HG03432 (cell line): Measurements from ENCODE around the gene APPBP2.
"Not testable (repeated sequence)": the region's sequence is repeated elsewhere in the genome, so short reads cannot be mapped to it uniquely, and the experiment has no call there.

Experiments used
- ATAC-seq: cut with Tn5 transposase; IDR thresholded peaks from one replicate; pipeline ENCODE4 v1.9.1; 2021; ENCODE audit warnings: mild to moderate bottlenecking, moderate library complexity; ENCODE audit not compliant: unreplicated experiment

APPBP2 gene

DNA sequence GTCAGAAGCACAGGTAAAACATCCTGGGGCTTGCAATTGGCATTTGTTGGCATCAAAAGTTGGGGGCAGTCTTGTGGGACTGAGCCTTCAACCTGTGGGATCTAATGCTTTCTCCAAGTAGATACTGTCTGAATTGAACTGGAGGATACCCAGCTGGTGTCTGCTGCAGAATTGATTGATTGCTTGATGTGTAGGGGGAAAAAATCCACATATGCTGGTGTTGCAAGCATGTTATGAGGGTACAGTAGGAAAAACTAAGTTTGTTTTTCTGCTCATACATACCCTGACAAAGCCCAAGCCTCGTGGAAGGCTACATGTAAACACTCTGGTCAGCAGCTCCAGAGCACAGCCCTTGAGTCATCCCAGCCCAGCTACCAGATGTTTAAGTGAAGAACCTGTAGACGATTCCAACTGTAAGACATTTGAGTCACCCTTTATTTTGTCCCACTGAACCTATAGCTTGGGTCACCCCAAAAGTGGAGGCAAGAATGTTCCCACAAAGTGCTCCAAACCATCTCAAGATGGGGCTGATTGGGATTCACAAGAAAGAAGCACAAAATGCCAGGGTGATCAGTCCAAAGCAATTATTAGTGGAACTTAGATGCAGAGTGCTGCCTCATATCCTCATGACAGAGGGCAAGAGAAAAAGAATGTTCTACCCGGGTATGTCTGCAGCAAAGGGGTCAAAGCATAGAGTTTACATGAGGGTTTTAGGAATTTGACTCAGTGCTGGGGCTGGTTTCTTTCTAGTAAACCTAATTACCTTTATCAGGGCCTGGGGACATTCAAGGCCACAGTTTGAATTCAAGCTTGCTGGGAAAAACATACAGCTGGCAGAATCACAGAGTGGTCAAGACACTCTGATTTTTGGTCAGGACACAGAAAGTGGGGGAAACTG lies 9.6 kb upstream of the APPBP2 start:
- ATAC-seq: no peak

DNA sequence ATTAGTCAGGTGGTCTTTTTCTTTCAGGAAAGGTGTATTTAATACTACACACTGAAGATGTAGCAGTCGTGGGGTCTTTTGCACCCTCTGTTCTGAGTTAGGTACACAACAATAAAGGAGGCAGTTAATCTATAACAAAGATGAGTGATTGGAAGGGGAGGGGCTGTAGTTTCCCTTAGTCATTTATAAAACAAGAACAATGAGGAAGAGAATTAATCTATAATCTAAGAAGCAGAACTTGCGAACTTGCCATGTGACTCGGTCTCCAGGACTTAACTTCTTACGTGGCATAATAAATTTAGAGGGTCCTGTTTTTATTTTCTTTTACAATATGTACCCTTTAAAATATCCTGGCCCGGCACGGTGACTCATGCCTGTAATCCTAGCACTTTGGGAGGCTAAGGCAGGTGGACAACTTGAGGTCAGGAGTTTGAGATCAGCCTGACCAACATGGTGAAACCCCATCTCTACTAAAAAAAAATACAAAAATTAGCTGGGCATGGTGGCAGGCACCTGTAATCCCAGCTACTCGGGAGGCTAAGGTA lies 8.6 kb upstream of the APPBP2 start:
- no peak for ATAC-seq

DNA sequence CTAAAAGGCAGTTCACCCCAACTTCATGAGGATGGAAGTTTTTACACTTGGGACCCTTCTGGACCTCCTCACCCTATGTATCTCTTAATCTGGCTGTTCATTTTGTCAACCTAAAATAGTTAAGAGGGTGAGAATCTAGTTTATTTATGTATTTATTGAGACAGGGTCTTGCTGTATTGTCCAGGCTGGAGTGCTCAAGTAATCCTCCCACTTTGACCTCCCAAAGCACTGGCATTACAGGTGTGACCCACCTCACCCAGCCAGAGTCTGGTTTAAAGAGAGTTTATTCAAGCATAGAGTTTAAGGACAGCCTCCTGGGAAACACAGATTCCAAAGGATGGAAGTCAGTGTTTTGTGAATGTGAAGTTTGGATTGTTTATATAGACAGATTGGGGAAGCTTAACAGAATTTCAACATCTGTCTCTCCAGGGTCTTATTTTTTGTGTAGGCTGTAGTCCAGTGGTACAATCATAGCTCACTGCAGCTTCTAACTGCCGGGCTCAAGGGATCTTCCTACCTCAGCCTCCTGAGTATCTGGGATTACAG lies 8.0 kb upstream of the APPBP2 start:
- no peak for ATAC-seq

DNA sequence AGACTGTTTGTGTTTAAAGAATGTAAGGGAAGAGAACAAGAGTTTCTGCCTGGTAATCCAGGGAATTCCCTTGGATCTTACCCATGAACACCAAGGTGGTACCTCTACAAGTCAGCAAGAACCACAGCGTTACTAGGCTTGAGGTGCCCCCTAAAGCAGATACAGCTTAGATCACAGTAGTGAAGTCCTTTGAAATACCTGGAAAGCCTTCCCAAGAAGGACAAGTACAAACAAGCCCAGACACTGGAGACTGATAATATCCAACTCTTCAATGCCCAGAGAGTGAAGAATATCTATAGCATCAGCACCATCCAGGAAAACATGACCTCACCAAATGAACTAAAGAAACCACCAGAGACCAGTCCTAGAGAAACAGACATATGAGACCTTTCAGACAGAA lies 3.8 kb upstream of the APPBP2 start:
- no peak for ATAC-seq

DNA sequence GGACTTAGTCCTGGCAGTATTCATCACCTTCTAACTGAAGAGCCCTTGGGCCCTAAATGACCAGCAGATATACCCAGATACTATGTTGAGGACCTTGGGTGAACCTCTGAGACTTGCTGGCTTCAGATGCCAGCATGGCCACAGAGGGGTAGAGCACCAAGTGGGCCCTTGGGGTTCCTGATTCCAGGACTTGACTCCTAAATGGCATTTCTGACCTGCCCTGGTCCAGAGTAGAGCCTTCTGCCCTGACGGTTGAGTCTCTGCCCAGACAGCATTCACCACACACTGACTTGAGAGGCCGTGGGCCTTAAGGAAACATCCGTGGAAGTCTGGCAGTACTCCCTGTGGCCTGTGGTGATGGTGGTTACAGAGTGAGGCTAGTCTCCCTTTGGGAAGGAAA lies 2.8 kb upstream of the APPBP2 start:
- ATAC-seq: no peak

DNA sequence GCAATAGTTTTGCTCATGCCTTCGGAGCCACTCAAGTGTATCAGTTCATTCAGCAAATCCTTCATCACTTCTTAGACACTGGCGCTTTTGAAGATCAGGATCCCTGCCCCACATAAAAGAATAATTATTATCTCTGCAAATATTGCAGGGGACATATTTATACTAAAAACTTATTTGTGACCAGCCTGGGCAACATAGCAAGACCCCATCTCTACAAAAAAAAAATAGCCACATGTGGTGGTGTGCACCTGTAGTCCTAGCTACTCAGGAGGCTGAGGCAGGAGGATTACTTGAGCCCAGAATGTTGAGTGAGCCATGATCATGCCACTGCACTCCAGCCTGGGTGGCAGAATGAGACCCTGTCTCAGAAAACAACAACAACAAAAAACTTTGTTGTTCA lies 1.7 kb upstream of the APPBP2 start:
- no peak for ATAC-seq

DNA sequence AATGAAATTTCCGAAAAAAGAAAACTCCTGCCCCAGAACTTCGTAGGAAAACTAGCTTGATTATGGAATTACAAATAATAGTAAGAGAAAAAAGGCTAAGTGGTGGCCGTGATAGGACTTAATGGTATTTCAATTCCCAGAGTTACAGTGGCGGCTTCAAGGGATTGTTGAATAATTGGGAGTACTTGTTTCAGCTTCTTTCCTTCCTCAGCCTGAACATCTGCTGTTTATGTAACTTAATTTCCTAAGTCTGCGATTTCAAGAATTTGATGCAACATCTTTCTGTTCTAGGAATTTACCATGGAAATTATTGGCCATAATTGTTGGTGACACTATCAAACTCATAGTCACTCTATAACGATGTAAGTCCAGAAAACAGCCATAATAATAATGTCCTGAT lies 684 bp upstream of the APPBP2 start:
- ATAC-seq: no peak

DNA sequence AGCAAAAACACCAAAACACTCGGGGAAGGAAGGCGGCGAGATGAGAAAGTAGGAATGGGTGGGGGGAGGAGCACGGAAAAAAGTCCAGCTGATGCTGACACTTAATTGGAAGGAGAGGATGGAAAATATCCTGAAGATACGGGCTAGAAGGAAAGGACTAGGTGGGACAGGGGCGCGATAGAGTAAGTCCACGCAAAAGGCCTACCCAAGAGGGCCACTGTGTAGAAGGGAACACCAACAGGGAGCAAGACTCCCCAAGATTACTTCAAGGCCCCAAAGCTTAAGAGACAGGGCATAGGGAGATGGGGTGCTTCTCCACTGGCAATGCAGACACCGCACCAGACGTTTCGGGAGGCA lies 736 bp downstream of the APPBP2 start:
- ATAC-seq: no peak

DNA sequence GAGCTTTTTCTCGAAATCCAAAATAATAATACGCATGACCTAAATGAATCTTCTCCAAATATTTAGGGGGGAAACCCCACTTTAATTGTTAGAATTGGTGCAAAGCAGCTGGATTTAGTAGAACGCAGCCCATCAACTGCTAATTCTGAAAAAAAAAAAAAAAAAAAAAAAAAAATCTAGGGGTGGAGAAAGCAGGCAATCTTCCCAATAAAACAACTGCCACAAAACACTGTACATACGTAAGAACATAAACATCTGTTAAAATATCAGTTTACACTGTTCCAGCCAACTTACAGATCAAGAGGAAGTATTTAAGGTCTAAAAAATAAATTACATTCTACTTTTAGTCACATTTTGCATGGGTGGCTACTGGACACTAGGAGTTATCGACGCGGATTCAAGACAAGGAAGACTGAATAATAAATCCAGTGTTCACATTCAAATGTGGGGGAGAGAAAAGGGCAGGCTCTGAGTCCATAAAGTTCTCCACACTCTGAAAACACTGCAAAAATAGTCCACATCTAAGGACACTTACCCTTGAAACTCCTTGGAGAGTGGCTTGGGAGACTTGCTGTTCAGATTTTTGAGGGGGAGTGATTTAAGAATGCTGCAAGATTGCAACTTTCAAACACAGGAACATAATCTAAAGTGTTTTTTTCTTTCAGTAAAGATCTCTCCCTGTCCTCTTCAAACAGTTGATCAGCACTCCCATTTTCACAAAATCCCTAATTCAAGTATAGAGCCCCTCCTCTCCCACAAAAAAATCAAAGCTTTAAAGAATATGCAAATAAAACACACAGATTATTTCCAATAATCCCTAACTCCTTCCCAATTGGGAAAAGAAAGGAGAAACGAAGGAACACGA lies 1.3 kb downstream of the APPBP2 start:
- no peak for ATAC-seq

DNA sequence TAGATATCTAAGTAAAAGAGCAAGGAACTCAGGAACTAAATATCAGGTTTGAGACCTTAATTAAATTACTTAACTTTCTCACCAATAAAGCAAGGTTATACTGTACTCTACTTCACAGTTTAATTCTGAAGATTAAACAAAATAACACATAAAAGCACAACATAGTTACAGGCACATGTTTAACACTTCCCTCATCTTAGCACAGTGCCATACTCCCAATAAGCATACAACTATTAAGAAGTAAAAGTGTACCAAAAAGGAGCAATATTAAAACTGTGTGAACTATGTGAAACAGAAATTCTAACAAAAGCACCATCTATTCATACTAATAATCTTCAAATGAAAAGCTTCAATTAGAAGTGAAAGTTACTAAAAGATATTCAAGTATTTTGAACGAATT lies 2.2 kb downstream of the APPBP2 start:
- no peak for ATAC-seq

DNA sequence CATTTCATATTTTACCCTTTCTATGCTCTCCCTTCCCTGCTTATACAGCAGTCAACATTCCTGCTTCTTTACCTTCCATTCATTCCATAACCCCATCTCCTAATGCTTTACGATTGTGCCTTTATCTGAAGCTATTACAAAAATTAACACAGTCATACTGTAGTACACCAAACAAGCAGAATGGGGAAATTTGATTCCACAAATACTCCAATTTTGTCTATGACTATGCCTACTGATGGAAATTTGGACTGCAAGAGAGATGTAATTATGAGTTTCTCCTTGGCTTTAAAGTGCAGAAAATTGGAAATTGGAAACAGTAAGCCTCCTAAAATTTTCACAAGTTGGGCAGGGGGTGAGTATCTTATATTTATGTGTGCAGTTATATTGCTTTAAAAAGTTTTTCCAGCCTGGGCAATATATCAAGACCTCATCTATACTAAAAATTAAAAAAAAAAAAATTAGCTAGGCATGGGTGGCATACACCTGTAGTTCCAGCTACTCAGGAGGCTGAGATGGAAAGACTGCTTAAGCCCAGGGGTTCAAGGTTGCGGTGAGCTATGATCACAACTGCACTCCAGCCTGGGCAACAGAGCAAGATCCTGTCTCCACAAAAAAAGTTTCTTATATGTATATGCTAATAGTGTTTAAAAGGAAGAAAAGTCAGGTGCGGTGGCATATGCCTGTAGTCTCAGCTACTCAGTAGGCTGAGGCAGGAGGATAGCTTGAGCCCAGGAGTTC lies 3.0 kb downstream of the APPBP2 start:
- ATAC-seq: no peak

DNA sequence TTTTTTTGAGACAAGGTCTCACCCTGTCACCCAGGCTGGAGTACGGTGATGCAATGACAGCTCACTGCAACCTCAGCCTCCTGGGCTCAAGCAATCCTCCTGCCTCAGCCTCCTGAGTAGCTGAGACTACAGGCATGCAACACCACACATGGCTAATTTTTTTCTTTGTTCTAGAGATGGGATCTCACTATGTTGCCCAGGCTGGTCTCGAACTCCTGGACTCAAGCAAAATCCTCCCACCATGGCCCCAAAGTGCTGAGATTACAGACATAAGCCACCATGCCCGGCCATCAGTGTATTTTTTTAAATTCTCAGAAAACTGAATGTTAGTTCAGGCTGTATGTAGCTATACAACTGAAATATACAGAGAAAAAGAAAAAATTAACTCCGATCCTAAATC lies 6.2 kb downstream of the APPBP2 start:
- no peak for ATAC-seq

DNA sequence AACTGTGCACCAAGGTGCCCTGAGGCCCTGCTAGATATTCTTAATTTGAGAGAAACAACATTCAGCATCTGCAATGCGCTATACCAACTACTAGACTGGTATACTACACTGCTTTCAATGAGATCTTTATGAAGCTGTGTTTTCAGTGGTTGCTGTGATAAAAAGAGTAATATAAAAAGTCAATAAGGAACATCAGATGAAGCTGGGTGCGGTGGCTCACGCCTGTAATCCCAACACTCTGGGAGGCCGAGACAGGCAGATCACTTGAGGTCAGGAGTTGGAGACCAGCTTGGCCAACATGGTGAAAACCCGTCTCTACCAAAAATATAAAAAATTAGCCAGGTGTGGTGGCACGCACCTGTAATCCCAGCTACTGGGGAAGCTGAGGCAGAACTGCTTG lies 10.4 kb downstream of the APPBP2 start:
- not testable (repeated sequence) for ATAC-seq

DNA sequence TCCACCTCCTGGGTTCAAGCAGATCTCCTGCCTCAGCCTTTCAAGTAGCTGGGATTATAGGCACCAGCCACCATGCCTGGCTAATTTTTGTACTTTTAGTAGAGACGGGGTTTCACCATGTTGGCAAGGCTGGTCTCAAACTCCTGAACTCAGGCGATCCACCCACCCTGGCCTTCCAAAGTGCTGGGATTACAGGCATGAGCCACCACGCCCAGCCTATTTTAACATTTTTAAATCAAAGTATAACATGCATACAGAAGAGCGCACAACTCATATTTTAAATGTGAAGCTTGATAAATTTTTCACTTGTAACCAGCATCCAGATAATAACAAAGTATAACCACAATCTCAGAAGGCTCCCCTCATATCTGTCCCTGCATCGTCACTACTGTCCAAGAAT lies 10.8 kb downstream of the APPBP2 start:
- ATAC-seq: not testable (repeated sequence)

DNA sequence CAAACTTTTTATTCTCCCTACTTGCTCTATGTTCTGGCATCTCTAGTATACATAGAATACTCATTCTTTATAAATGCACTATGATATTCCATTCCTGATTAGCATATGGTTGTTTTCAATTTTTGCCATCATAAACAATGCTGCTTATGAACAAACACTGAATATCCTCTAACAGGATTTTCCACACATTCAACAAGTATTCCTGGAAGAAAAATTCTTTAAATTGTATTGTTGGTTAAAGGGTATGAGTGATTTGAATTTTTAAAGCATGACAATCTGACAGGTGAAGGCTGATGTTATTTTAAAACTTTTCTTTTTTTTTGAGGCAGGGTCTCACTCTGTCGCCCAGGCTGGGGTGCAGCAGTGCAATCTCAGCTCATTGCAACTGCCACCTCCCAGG lies 11.5 kb downstream of the APPBP2 start:
- ATAC-seq: no peak

DNA sequence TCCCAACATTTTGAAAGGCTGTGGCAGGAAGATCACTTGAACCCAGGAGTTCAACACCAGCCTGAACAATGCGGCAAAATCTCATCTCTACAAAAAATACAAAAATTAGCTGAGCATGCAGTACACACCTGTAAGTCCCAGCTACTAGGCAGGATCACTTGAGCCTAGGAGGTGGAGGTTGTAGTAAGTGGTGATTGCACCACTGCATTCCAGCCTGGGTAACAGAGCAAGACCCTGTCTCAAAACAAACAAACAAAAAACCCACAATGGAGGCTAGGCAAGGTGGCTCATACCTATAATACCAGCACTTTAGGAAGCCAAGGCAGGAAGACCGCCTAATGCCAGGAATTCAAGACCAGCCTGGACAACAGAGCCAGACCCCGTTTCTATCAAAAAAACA lies 12.0 kb downstream of the APPBP2 start:
- ATAC-seq: no peak

DNA sequence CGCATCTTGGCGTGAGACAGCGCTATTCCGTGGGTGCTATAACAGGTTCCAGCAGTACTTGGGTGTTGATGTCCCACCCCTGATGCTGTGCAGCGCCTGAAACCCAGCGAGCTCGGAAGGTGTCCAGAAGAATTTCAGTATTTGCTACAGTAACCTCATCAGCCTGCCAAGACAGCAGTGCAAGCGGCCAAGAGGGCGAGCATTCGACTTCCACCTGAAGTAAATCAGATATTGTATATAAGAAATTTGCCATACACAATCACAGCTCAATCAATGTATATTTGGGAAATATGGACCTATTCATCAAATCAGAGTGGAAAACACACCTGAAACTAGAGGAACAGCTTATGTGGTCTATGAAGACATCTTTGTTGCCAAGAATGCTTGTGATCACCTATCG lies 13.0 kb downstream of the APPBP2 start:
- no peak for ATAC-seq

DNA sequence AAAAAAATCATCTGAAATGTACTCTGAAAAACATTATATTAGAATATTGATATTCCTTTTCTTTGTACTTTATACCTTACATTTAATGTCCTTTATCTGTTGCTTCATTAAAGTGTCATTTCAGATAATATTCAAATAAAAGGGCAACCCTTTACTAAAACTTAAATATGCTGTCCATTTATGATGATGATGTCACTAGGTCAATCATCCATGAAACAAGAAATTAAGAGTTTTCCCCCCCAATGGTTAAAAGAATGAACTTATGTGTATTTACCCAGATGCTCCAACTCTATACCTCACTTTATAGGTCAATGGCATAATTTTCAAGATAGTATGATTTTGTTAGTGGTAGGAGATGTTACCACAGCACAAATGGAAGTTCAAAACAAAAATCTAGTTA lies 15.3 kb downstream of the APPBP2 start:
- ATAC-seq: no peak

DNA sequence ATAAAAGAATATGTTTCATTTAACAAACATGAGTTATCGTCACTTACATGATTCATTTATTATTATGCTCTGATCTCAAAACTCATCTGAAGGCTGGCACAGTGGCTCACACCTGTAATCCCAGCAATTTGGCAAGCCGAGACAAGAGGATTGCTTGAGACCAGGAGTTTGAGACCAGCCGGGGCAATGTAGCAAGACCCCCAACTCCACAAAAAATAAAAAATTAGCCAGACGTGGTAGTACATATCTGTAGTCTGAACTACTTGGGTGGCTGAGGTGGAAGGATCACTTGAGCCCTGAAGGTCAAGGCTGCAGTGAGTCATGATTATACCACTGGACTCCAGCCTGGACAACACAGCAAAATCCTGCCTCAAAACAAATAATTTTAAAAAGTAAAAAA lies 16.0 kb downstream of the APPBP2 start:
- ATAC-seq: no peak

DNA sequence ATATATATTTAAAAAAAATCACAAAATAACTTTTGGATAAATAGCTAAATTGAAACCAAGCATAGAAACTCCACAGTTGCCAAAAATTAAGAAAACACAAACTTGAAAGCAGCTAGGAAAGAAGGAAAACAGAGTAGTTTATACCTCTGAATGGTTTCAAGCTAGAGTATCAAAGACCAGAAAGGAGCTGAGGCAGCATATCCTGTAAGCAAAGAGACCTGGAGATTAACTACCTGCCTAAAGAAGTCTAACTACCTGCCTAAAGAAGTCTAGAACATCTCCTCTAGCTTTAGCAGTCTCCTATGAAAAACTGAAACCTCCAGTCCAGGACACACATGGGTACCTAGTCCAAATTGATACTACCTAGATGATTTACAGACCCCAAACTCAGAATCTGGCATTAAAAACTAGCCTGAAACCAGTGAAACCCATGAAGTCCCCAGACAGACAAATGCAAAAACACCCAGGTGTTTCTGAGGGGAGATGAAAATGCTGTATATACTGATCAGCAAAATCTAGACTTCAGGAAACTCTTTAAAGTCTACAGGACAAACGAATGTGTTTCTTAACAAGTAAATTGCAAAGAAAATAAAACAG lies 17.6 kb downstream of the APPBP2 start:
- no peak for ATAC-seq

DNA sequence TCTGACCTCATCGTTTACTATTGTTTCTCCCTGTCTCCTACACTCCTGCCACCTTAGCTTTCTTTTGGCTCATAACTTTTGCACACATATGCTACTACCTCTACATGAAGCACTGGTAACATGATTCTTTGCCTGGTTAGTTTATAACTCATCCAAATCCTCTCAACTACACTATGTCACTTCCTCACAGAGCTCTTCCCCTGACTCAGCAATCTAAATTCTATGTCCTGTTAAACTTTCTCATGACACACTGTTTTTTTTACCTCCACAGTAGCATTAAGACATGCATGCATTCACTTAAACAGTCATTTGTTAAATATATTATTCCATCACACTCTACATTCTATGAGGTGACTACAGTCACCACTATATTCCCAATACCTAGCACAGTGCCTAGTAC lies 19.7 kb downstream of the APPBP2 start:
- no peak for ATAC-seq
